HG03064 (cell line): ENCODE results near the gene FHIT.

Experiments used
- ATAC-seq: cut with Tn5 transposase; IDR thresholded peaks from one replicate; pipeline ENCODE4 v1.9.1; 2021; ENCODE audit warnings: low read depth; ENCODE audit not compliant: unreplicated experiment

Gene FHIT

GRCh38 chr3:60877188-60877587 is 374.1 kb downstream of the FHIT start:
- ATAC-seq = no peak

GRCh38 chr3:60870396-60870795 is 380.9 kb downstream of the FHIT start:
- ATAC-seq = no peak

GRCh38 chr3:60867200-60867599 is 384.1 kb downstream of the FHIT start:
- no peak for ATAC-seq

- ATAC-seq = no peak
Measured at GRCh38 chr3:60856257-60857046, 394.8 kb downstream of the FHIT start.

- no peak for ATAC-seq
Measured at GRCh38 chr3:60855250-60855649, 396.0 kb downstream of the FHIT start.

- ATAC-seq = no peak
Measured at GRCh38 chr3:60854791-60855190, 396.5 kb downstream of the FHIT start.

GRCh38 chr3:60847791-60848190 is 403.5 kb downstream of the FHIT start:
- no peak for ATAC-seq

- no peak for ATAC-seq
Measured at GRCh38 chr3:60844256-60844655, 407.0 kb downstream of the FHIT start.

GRCh38 chr3:60841355-60841754 is 409.9 kb downstream of the FHIT start:
- ATAC-seq = no peak

- ATAC-seq = no peak
Measured at GRCh38 chr3:60839246-60839645, 412.0 kb downstream of the FHIT start.

- ATAC-seq = no peak
Measured at GRCh38 chr3:60835796-60836195, 415.5 kb downstream of the FHIT start.

- ATAC-seq = no peak
Measured at GRCh38 chr3:60829058-60829457, 422.2 kb downstream of the FHIT start.

GRCh38 chr3:60827666-60828065 is 423.6 kb downstream of the FHIT start:
- no peak for ATAC-seq

GRCh38 chr3:60826511-60826910 is 424.7 kb downstream of the FHIT start:
- ATAC-seq = no peak

GRCh38 chr3:60812502-60812901 is 438.8 kb downstream of the FHIT start:
- ATAC-seq = no peak

GRCh38 chr3:60810881-60811280 is 440.4 kb downstream of the FHIT start:
- ATAC-seq = no peak

GRCh38 chr3:60809857-60810610 is 441.2 kb downstream of the FHIT start:
- ATAC-seq = no peak

- no peak for ATAC-seq
Measured at GRCh38 chr3:60803216-60804173, 447.8 kb downstream of the FHIT start.

- ATAC-seq = no peak
Measured at GRCh38 chr3:60801307-60801706, 449.9 kb downstream of the FHIT start.

- ATAC-seq = no peak
Measured at GRCh38 chr3:60798456-60798855, 452.8 kb downstream of the FHIT start.
